Prostate gland (tissue), 2 donors: ENCODE data around the gene CSNK2A1.

Experiments used
- CTCF ChIP-seq, 4 experiments: fragments of 200-600 bp in 2 of 4; fragments of 450-650 bp in 2 of 4; sonication (generic) in 2 of 4; IDR thresholded peaks; 1 replicate in 3 of 4; 2 replicates in 1 of 4; pipeline ENCODE4 v1.5.1; 2016 to 2019; ENCODE audit warnings: antibody characterized with exemption in 4 of 4, mild to moderate bottlenecking in 2 of 4, moderate library complexity in 2 of 4
- POLR2A ChIP-seq: fragments of 450-650 bp; IDR thresholded peaks from one replicate; pipeline ENCODE4 v1.6.1; 2016; ENCODE audit warnings: antibody characterized with exemption, mild to moderate bottlenecking
- POLR2AphosphoS5 ChIP-seq: sonication (generic); formaldehyde crosslinking; IDR thresholded peaks from one replicate; pipeline ENCODE4 v1.6.1; 2017; ENCODE audit warnings: antibody characterized with exemption

- no peak for TF ChIP-seq CTCF (IDR thresholded peaks at IDR 0.05)
- TF ChIP-seq POLR2A, result no peak
- TF ChIP-seq POLR2AphosphoS5, result no peak
Measured at GRCh38 chr20:437787-438486, 105.7 kb downstream of the CSNK2A1 start.
